GM15510 (cell line): ENCODE results near the gene CDR2.

Experiments used
- POLR2A ChIP-seq: IDR thresholded peaks from 3 replicates; pipeline ENCODE4 v1.6.1; 2011; ENCODE audit warnings: borderline replicate concordance; ENCODE audit not compliant: insufficient read length; ENCODE audit errors: extremely low read depth

CDR2 gene

DNA sequence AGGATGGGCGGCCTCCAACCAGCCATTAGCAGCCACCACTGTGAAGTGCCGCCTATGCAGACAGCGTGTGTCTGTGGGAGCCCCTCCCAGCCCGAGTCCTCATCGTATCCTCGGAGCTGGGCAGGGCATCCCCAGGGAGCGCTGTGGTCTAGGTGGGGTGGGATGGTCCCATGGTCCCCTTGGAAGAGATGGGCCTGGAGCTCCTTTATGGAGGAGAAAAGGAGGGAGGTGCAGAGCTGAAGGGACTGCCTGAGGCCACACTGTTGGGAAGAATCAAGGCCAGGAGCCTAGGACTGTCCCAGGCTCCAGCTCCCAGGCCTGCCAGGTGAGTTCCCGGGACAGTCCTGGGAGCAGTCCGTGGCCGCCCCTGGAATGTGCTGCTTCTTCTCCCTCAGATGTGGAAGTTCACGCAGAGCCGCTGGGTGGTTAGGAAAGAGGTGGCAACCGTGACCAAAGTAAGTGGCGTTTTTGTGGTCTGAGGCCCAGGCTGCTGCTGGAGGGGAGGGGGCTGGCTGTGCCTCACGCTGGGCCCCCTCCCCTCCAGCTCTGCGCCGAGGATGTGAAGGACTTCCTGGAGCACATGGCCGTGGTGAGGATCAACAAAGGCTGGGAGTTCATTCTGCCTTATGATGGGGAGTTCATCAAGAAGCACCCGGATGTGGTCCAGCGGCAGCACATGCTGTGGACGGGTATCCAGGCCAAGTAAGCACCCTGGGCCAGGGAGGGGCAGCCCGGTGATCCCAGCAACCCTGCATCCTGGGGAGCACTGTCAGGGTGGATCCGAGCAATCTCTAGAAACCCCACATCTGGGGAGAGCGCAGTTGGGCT lies 50.2 kb downstream of the CDR2 start:
- TF ChIP-seq POLR2A: no peak

DNA sequence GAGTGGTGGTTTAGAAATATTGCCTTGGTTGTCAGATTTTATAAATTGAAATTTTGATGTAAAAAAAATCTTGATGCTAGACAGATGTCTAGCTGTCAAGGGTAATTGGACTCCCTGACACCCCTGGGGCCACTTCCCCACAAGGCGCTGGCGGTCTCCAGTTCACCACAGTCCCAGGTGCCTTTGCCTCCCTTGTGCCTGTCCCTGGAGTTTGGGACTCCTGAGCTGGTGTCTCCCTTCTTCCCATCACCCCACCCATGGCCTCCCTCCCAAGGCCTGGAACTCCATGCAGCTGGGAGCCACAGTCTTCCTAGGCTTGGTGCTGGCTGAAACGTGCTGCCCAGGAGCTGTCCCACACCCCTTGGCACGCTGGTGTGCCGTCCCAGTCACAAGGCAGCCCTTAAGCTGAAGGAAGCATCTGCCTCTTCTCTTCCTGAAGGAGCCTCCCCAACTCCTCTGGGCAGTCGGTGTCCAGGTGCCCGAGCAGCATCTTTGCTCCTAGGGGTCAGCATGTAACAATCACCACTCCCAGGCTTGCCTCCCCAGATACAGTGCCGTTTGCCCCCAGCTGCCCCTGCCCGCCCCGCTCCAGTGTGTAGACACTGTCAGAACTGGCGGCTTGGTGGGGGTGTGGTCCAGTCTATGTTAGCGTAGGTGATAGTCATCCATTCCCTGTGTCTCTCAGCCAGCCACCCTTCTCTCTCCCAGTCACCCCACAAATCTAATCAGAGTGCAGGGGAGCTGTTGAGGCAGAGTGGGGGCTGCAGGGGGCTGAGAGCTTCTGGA lies 51.1 kb downstream of the CDR2 start:
- no peak for TF ChIP-seq POLR2A

DNA sequence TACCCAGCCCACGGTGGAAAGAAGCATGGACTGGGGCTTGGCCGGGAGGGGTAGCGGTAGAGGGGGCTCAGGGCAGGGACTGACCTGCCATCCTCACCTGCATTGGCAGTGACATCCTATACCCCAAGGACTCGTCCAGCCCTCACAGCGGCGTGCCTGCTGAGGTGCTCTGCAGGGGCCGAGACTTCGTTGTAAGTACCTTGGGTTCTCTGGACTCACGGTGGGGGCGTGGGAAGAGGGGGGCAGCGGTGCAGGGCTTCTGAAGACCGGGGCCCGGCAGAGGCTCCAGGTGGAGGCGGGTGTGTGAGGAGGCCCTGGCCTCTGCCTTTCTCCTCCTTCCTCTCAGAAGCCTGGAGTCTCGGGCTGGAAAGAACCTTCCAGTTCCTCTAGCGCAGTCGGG lies 51.7 kb downstream of the CDR2 start:
- TF ChIP-seq POLR2A: no peak

DNA sequence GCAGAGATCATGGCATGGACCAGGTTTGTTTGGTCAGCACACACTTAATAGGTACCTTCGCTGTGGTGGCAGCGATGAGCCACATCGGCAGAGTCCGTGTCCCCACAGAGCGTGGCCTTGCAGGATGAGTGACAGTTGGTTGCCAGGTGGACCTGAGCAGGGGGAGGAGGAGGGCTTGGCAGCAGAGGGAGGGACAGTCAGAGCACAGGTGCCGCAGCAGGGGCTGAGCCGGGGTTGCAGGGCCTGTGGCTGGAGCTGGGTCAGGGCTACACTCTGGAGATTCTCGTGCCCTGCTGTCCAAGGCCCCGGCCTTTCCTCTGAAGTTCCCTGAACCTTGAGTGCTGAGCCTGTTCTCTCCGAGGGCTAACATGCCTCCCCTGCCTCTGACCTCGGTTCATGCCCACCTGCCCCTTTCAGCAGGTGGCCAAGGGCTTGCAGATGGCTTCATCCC lies 52.4 kb downstream of the CDR2 start:
- TF ChIP-seq POLR2A: no peak

DNA sequence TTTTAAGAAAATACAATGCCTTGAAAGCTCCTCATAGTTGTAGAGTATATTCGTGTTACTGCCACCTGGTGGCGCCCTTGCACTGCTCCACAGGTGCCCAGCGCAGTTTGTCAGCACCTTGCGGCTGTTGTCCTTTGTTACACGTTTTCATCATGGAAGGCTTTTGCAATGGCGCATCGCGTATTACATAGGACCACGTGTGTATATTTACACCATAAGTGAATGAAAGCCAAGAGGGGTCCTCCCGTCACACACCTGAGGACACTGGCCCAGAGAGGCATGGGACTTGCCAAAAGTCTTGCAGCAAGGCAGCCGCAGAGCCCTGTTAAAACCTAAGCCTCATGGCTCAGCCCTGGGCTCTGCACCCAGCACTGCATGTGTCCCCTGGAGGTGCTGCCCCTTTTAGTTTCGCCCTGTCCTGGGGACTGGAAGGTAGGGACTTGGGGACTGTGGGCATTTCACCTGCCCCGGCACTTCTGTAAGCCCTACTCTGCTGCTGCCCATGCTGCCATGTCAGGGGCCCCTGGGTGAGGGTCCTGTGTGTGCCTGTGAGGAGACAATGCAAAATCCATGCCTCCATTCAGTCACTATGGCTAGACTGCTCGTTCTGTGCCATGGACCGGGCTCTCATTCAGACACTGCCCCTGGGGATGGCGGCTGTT lies 52.9 kb downstream of the CDR2 start:
- no peak for TF ChIP-seq POLR2A

DNA sequence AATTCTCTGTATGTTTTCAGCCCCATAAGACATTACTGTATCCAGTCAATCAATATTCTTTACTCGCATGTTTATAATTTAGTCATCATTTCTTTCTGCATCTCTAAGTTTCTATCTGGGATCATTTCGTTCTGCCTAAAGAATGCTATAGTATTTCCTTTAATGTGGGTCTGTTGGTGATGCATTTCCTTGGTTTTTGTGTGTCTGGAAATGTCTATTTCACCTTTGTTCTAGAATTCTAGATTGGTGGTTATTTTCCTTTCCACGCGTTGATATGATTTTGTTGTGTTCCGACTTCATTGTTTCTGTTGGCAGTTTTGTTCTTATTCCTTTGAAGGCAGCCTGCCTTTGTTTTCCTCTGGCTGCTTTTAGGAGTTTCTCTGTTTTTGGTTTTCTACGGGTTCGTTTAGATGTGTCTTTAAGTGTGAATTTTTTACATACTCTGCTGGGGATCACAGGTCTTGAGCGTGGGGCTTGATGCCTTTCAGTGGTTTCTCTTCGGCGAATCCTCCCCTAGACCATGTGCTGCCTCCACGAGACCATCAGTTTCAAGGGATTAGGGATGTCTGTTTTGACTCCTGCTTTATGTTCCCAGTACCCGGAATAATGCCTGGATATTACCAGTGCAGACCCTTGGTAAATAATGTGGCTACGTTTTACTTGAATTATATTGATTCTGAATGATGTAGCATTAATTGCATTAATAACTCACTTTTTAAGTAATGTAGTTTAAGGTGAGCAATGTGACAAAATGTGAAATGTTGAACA lies 53.7 kb downstream of the CDR2 start:
- TF ChIP-seq POLR2A: no peak

DNA sequence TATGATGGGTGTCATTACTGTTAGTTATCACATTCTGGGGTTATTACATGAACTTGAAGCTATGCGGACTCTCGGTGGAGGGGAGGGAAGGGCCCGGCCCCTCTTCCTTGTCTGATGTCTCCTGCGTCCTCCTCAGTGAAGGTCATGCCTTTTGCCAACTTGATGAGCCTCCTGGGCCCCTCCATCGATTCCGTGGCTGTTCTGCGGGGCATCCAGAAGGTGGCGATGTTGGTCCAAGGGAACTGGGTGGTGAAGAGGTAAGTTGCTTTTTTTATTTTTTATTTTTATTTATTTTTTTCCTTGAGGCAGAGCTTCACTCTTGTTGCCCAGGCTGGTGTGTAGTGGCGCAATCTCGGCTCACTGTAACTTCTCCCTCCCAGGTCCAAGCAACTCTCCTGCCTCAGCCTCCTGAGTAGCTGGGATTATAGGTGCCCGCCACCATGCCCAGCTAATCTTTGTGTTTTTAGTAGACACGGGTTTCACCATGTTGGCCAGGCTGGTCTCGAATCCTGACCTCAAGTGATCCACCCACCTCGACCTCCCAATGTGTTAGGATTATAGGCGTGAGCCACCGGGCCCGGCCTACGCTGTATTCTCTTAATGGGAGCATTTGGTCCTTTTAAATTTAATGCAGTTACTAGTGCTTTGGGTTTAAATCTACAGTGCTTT lies 55.6 kb downstream of the CDR2 start:
- TF ChIP-seq POLR2A: no peak

DNA sequence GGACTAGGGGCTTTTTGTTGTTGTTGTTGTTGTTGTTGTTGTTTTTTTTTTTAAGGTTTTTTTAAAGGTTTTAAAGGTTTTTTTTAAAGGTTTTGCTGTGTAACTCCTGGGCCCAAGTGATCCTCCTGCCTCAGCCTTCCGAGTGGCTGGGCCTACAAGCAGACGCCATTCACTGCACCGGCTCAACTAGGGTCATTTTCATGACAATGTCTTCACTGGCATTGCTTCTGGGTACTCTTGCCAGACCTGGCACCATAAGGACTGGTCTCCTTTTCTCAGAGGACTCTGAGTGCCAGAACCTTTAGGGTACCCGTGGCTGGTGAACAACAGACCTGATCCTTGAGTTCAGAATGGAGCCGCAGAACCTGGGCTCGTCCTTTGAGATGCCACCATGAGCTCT lies 56.8 kb downstream of the CDR2 start:
- TF ChIP-seq POLR2A: no peak

DNA sequence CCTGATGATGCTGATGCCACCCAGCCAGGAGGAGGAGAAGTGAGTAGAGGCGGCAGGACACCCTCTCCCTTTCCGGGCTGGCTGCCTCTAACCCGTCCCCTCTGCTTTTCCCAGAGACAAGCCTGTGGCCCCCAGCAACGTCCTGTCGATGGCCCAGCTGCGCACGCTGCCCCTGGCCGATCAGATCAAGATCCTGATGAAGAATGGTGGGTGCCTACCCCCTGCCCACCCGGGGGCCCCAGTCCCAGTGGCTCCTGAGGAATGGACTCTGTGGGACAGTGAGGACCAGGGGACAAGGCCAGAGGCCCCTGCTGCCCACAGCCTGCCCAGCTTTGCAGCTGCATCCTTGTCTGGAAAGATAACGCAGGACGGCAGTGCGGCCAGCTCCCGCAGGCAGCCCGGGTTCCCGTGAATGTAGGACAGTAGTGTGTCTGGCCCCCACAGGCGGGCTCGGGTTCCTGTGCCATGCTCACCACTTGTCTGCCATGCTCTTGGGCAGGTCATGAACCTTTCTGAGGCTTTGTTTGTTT lies 57.4 kb downstream of the CDR2 start:
- TF ChIP-seq POLR2A: no peak

DNA sequence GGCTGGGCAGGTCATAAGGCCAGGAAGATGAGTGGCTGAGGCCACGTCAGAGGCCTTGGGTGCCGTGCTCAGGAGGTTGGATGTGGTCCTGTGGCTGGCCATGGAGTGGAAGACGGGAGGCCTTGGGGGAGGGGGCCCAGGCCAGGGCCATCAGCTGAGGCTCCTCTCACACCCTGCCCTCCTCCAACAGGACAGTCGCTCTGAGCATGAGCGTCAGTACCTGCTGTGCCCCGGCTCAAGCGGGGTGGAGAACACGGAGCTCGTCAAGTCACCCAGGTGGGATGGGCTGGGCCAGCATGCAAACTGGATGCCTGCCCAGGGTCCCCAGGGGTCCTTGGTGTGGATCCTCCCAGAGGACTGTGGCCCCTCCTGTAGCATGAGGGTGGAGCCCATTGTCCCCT lies 58.0 kb downstream of the CDR2 start:
- TF ChIP-seq POLR2A: no peak

DNA sequence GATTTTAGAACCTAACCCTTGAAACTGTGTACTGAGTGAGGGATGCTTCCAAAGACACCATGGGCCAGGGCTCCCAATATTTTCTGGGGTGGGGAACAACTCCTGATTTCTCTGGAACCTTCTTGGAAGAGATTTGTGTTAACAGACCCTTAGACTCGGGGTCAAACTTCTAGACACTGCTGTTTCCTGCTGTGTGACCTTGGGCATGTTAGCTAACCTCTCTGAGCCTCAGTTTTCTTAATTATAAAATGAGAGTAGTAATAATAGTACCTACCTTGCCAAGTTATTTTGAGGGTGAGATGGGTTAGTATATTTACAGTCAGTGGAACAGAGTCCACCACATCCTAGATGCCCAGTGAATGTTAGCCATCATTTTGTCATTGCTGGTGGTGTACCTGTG lies 58.4 kb downstream of the CDR2 start:
- TF ChIP-seq POLR2A: no peak

DNA sequence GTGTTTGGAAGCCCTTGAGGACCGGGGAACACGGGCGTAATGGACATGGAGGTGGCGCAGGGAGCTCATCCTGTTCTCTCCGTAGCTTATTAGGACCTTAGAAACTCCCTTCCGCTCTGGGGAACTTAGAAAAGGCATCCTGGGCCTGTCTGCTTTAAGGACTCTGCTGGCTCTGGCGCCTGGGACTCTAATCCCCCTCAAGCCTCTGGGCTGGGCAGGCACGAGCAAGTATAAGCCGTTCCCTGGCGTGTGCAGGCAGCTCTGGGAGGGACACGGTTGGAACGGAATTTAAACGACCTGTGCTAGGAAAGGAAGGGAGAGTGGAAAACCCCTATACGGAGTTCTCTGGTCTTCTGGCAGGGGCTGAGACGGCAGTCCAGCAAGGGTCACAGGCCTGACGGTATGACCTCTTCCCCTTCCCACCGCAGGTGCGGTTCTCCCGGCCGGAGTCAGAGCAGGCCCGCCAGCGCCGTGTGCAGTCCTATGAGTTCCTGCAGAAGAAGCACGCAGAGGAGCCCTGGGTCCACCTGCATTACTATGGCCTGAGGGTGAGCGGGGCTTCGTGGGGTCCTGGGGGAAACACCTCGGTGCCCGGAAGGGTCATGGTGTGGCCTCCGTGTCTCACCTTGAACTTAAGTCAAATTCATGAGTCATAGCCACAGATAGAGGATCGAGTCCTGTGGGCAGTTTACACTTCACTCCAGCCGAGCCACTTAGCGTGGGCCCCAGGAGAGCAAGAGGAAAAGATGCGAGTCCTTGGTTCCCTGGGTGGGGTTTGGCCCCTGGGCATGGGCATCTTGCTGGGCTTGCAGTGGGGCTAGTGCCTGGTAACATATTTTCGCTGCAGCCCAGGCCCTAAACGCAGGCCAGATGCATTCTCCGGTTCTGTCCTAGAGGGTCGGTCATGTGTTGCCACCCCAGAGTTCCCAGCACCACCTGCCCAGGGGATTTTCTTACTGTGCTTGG lies 59.5 kb downstream of the CDR2 start:
- no peak for TF ChIP-seq POLR2A
